Left ventricle myocardium superior (tissue), 1 donor: ENCODE data around the gene PRPF40A. TPM values are rescaled to one million over a fixed set of nuclear protein-coding genes. Genes with fewer than 3 reads are reported as not detected.

Experiments
- ATAC-seq: fragments of 200-7000 bp; cut with Tn5 transposase; one replicate; pipeline ENCODE4 v1.9.1; 2020; ENCODE audit warnings: mild to moderate bottlenecking, moderate library complexity
- DNase-seq: peaks from one replicate; pipeline ENCODE4 v3.0.0-alpha.2; 2020
- intact Hi-C: fragments of 100-400 bp; cut with micrococcal nuclease; formaldehyde crosslinking; loops from one replicate; pipeline ENCODE4 v1.11.0; 2022
- total RNA-seq: library from RNA; stranded (reverse); fragmentation: NEBNext Ultra II Directional; extraction: Animal tissue kit (Norgen Biotek cat#: 25700); gene quantifications from one replicate; pipeline ENCODE4 v1.2.1, GENCODE V29; 2021
- donor health status: DM: no; HTN: yes; CAD: no; lungs with severe emphysema.

PRPF40A gene
- total RNA-seq, 1 donor from 2014 or later: 33.2 TPM

DNA sequence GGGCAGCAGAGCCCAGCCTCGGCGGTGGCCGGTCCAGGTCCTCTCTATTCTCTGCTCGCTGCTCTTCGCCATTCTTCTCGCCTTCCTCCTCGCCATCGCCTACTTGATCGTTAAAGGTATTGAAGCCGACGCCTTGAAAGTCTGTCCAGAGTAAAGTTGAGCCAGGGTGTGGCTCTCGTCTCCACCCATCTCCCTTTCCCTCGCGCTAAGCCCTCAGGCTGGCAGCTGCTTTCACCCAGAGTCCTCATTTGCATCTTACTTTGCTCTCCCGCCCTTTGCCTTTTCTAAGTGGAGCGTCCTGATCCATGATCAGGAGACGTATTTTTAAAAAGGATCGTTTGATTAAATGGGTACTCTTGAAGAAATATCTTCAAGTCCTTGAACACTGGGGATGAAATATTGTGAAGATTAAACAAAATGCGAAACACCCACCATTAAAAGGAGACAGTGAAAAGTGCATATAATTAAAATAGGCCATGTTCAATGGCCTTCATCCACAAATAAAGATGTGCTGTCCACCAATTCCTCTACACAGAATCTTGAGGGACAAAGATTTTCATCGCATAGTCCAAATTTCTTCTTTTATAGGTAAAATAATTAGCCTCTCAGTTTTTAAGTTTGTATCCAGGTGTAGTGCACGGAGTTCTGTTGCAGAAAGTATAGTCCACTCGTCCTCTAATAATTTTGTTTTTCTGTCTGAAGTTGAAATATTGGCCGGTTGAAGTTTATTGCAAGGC is 1.8 kb upstream of the PRPF40A start:
- intact Hi-C loops: no loop called here
- no peak for ATAC-seq
- no peak for DNase-seq

DNA sequence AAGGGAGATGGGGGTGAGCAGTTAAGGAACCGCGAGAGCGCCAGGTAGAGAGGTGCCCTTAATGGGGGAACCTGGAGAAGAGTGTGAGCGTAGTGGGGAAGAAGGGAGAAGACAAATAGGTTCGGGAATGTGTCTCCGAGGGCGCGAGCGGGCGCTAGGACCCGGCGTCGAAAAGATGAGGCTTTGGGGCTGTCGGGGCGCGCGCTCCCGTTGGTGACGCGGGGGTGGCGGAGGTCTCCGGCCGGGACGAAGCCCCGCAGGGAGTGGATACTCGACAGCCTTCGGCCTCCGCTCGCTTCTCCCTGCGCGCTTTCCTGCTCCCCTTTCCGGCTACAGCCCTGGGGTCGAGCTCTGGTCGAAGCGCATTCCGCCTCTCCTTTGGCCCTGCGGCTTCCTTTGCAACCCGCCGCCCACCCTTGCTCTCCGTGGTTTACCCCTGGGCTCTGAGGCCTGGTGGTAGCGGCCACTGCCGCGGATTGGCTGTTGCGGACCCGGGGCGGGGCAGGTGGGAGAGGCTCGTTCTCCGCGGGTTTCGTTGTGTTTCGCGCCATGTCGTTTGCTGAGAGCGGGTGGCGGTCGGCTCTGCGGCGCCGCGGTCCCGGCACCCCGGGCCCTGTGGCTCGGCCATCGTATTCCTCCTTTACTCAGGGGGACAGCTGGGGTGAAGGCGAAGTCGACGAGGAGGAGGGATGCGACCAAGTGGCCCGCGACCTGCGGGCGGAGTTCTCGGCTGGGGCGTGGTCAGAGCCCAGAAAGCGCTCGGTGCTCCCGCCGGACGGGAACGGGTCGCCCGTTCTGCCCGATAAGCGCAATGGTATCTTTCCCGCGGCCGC is 1.0 kb upstream of the PRPF40A start, which contains the start of gene ARL6IP6:
Gene ARL6IP6, plus strand, starts transcription at position 545 of the 833 bp plus-strand sequence. Its CDS starts 5 bp downstream, at position 550.
- DNase-seq (peak; percentile 95), ATAC-seq (peak; percentile 90)
- intact Hi-C loops: no loop called here

DNA sequence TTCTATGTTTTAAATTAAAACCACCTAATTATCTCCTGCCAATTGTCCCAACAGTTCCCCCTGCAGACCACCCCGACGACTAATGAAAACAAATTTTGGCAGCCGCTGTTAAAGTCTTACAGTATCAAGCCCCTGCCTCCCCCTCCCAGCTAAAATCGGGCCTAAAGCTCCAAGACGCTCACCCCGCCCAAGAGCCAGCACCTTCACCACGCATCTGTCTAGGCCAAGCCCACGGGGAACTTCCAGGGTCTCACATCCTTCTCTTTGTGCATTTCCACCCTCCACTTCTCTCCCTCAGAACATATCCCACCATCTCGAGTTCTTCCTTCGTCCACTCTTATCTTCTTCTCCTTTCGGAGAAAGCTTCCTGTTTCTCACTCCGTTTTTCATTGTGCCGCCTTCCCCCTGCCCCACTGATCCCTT is 445 bp downstream of the PRPF40A start:
- no peak for ATAC-seq
- peak; percentile 26 for DNase-seq
- intact Hi-C loops: no loop called here

DNA sequence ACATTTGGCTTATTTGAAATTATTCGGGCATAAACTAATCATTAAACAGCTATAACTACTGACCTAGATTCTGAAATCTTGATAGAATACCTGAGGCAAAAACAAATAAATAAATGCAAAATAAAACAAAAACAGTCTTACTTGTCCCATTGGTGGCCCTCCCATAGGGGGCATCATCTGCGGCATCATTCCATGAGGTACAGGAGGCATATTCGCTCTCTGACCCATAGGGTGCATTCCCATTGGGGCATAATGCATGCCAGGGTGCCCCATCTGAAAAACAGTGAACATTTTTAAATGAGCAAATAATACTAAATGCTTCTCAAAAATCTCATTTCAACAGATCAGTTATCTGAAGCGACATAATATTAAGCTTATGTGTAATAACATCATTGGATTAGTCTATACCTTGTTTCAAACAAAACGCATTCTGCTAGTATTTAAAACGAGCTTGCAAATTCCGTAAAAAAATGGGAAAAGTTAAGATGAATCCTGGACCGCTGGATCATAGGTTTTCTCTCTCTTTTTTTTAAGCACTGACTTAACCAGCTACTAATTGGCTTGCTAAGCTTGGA is 1.3 kb downstream of the PRPF40A start:
- intact Hi-C loops: no loop called here
- ATAC-seq: no peak
- no peak for DNase-seq

DNA sequence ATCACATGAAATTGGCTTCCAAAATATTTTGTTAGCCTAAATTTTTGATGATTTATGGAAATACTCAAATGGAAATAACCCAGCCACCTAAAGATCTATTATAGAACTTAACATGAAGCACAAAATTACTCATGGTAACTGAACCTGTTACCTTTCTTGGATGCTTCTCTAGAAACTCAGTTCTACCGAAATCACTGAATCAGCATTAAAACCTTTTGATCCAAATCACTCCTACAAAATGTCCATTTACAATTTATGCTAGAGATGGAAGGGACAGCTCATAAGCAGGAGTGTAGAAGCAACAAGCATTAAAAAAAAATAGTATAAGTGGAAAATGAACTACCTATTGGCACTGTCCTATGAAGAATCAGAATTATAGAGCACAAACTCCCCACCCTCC is 2.1 kb downstream of the PRPF40A start:
- intact Hi-C loops: no loop called here
- DNase-seq (no peak), ATAC-seq (no peak)

DNA sequence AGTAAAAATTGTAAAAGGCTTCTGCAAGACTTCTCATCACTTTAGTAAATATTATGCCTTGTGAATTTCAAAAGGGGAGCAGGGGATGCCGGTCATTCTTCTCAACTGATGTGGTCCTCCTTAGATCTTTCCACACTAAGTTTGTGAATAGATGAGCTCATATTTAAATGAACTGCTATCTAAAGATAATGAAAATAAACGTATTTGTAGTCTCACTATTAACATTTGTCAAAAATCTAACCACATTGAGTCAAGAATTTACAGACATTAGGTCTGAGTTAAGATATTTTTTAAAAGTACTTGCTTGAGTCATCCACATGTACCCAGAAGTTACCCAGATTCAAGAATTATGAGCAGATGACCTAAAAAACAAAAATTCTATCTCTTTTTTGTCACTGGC is 6.5 kb downstream of the PRPF40A start:
- no peak for ATAC-seq
- intact Hi-C loops: no loop called here
- no peak for DNase-seq

DNA sequence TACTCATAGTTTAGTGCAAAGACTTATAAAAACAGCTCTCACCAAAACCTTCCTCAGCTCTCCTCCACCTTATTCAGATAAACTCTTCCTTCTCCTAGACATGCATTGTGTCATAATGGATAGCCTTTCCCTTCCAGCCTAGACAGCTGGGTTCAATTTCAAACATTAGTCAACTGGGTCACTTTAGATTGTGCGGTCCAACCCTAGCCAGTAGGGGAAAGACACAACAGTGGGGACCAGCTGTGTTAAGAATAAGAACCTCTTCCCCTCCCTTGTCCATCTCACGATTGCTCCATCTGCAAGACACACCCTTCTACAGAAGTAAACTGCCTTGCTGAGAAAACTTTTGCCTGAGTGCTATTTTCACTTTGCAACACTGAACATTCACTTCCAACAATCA is 8.5 kb downstream of the PRPF40A start:
- ATAC-seq: no peak
- intact Hi-C loops: no loop called here
- DNase-seq: no peak

DNA sequence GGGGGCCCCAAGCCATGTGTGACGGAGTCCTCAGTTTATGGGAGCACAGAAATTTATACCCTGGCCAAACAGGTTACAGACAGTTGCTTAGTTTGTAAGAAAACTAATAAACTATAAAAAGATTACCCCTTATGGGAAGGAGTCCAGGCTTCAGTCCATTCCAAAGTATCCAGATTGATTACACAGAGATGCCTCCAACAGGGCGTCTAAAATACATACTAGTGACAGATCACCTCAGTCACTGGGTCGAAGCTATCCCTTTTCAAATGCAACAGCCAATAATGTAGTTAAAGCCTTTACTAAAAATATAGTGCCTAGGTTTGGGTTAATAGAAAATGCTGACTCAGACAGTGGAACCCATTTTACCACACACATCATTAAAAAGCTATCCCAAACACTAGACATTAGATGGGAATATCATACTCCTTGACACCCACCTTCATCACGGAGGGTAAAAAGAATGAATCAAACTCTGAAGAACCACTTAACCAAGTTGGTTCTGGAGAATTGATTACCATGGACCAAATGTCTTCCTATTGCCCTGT is 10.7 kb downstream of the PRPF40A start:
- DNase-seq: no peak
- ATAC-seq: no peak

DNA sequence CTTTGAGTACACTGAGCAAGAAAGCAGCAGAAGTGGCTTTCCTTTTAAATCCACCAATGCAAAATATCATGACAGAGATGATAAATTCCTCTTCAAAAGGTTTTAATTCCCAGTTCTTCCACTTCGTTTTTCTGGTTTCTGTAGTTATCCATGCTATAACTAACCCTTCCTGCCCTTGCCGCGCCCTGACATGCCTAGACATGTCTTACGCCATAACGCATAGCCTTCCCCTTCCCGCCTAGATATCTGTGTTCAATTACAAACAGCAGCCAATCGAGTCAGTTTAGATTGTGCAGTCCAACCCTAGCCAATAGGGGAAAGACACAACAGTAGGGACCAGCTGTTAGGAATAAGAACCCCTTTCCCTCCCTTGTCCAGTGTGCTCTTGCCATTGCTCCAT is 16.1 kb downstream of the PRPF40A start:
- ATAC-seq: no peak
- intact Hi-C loops: no loop called here
- no peak for DNase-seq

More for the DNA sequence above, 10.7 kb downstream of the PRPF40A start:
- intact Hi-C loops: no loop called here

DNA sequence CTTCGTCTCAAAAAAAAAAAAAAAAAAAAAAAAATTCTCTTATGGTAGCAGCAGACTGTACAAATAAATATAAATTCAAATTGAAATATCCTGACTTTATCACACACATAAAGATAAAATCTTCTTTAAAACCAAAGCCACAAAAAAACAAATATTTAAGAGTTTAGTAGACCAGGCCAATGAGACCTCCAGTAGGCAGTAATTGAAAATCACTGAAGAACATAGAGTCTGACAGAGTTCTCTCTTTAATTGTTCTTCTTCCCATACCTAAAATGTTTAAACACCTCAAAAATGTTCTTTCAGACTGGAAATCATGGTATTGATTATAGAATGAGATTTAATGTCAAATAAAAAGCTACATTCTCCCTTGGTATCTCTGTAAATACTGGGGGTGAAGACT is 20.8 kb downstream of the PRPF40A start:
- intact Hi-C loops: no loop called here
- DNase-seq: no peak
- no peak for ATAC-seq

DNA sequence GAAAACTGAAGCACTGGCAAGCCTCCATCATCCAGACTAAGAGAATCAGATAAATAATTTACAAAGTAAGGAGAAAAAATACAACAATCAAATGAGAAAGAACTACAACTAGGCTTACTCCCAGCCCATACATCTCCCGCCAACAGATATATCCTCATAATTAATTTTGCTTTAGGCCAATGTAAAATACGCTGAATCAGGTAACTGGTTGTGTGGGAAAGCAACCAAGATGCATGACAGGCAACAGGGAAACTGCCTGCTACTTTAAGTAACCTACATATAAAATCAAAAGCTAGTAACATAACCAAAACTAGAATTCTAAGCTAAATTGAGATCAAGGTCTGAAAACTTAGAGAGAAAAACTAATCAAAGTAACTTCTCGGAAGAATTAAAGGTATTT is 21.5 kb downstream of the PRPF40A start:
- ATAC-seq (no peak), DNase-seq (no peak)
- intact Hi-C loops: no loop called here

DNA sequence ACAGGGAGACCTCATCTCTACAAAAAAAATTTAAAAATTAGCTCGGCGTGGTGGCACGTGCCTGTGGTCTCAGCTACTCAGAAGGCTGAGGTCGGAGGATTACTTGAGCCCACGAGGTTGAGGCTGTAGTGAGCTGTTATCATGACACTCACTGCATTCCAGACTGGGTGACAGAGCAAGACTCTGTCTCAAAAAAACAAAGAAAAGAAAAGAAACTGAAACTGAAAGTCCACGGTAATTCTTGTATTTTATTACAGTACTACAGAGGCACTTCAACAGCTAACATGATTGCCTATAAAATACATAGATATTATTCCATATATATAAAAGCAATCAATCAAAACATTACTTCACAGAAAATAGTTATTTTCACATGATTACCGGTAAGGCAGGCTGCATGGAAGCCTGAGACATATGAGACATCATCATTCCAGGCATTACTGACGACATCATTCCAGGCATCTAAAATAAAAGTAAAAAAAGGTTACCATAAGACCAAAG is 23.1 kb downstream of the PRPF40A start:
- intact Hi-C loops: no loop called here
- no peak for DNase-seq

DNA sequence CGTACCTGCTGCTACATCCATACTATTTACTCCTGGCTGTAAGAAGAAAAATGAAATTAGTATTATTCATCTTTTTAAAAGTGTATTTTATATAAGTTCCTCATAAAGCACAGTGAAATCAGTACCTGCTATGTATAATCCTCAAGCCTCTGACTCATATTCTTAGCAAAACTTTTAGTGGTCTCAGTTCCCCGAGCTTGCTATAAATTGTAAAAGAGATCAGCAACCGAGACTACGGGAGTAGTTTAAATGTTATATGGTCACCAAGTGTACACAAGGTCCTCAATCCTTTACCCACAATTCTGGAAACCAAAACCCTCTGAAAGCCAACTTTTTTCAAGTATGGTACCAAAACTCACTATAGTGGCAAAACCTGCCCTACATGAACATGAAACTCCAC is 24.2 kb downstream of the PRPF40A start:
- no peak for DNase-seq
- intact Hi-C loops: no loop called here

More for the DNA sequence above, 23.1 kb downstream of the PRPF40A start:
- peak; percentile 33 for ATAC-seq

DNA sequence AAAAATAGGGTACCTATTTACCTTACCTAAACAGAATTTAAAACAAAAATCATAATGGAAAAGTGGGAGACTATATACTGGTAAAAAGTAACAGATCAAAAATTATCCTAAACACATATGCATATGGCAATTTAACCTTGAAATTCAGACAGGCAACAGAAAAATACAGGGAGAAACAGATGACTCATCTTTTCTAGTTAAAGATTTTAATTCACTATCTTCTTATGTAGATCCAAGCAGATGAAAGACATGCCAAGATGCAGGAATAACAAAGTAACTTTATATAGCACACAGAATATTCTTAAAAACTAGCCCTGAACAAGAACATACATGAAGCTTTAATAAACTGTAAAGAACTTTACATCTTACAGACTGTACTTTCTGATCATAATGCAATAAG is 30.9 kb downstream of the PRPF40A start:
- intact Hi-C loops: no loop called here
- ATAC-seq: no peak
- DNase-seq: no peak

More for the DNA sequence above, 24.2 kb downstream of the PRPF40A start:
- ATAC-seq: no peak

DNA sequence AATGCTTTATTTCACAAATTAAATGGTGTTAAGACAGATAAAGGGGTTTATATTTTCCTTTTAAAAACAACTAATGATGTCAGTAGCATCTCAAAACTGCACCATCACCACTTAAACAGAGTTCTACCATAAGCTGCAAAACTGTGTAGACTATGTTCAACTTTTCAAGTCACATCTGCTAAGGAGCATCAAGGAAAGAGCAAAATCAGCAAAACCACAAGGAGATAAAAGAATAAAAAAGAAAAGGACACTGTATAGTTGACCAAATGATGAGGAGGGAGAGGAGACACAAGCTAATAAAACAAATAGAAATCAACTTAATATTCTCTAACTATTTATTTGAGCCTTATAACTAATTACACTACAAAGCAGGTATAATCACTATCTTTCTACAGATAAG is 33.9 kb downstream of the PRPF40A start:
- DNase-seq: no peak
- ATAC-seq: no peak
- intact Hi-C loops: no loop called here

DNA sequence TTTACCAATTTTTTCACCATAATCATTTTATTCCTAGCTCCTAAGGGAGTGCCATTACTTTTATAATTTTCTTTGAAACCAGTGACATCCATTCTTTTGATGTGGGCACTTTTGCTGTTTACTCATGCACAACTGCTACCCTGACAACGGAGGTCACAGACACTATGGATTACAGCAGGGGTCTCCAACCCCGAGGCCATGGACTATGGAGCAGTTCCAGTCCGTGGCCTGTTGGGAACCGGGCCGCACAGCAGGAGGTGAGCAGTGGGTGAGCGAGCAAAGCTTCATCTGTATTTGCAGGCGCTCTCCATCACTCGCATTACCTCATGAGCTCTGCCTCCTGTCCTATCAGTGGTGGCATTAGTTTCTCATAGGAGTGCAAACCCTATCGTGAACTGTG is 34.6 kb downstream of the PRPF40A start:
- no peak for ATAC-seq

DNA sequence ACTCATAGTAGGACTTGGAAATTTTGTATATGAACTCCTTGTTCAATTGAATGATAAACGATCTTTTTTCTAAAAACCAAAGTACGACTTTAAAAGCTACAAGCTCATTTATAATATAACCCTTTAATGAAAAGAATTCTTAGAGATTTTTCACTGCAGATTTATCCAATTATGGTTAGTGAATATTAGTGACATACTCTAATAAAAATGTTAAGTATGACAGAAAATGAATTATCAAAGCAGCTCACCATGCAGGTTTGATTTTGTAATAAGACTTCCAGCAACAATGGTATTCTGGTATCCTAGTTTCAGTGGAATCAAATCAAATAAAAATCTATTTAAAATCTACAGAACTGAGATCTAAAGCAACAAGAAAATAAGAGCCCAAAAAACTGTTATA is 38.5 kb downstream of the PRPF40A start:
- DNase-seq (no peak), ATAC-seq (no peak)
- intact Hi-C loops: no loop called here

More for the DNA sequence above, 34.6 kb downstream of the PRPF40A start:
- intact Hi-C loops: no loop called here
- DNase-seq: no peak

DNA sequence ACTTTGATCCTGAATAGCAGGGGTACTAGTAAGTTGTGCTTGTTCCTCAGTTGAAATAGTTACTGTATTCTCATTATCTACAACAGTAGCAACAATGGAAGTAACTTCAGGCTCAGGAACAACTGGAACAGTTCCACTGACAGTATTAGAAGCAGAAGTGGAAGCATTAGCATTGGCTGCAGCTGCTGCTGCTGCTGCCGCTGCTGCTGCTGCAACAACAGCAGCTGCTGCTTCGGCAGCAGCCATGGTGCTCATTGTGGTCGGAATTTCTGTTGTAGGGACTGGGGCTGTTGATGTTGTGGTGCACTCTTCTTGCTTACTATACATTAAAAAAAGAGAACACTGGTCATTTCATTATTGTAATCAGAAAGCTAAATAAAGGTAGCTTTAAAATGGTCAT is 40.8 kb downstream of the PRPF40A start:
- intact Hi-C loops: no loop called here
- no peak for ATAC-seq
- DNase-seq: no peak

DNA sequence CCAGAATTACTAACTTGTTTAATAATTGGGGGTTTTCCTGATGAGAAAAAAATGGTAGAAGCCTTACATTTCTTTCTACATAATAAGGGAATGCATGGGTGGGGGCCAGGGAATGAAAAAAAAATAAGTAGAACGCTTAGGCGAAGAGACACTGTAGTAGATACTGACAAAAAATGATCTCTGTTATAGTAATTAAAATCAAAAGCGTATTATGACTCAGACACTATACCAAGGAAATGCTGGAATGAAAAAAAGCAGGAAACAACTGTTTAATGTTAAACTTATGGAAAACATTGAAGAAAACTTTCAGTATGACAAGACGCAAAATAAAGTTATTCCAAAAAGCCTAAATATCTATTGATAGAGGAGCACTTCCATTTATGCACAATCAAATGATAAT is 42.9 kb downstream of the PRPF40A start:
- ATAC-seq (no peak), DNase-seq (no peak)
- intact Hi-C loops: no loop called here

DNA sequence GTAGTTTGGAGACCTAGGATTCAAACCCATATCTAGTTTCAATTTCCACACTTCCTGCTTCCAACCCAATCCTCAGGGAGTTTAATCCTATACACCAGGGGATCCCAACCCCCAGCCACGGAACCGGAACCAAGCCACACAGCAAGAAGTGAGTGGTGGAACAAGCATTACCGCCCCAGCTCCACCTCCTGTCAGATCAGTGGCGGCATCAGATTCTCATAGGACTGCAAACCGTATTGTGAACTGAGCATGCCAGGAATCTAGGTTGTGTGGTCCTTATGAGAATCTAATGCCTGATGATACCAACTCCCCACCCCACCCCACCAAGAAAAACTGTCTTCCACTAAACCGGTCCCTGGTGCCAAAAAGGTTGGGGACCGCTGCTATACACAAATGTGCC is 52.5 kb downstream of the PRPF40A start:
- intact Hi-C loops: no loop called here

More for the DNA sequence above, 52.5 kb downstream of the PRPF40A start:
- no peak for DNase-seq
- ATAC-seq: no peak
